Measurements from ENCODE around the gene IL1RN. TPM values are rescaled to one million over a fixed set of nuclear protein-coding genes. Genes with fewer than 3 reads are reported as not detected.

Gene IL1RN
- total RNA-seq, 1 donor from 2014 or later: not detected

DNA sequence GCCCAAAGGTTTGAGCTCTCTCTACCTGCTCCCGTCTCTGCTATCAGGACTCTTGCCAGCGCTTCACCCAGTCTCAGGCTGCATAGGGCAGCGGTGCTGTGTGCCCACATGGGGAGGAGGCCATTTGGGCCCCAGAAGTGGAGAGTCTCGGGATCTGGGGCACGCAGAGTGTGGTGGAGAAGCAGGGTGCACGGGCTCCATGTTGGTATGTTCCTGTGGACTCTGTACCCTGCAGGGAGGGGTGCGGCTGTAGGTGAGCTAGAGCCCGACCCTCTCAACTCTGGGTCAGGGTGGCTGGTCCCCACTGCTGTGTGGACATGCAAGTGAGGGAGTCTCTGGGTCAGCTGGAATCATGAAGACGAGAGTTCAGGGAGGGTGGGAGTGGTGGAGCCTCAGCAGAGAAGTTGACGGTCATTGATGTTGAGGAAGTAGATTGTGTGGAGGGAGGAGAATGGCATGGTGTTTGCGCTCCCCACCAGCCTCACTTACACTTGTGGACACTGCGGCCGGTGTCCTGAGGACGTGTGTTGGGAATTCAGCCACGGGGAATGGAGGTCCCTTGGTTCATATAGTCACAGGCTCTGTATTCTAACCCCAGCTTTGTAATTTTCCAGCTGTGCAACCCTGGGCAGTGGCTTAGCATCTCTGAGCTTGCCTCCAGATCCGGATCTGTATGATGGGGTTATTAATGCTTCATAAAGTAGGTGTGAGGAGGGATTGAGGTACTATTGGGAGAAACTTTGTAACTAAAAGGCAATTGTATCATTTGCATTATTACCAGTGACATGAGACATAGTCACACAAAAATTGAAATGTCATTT lies 45.5 kb downstream of the IL1RN start:
- peaks cover 8% of the 10 kb centered on the region for H3K4me1 Mint-ChIP-seq (ENCODE audit: unreplicated experiment)
- DNase-seq (ENCODE audit: low spot score): no peak
- no peaks in the 10 kb centered on the region for H3K9me3 Mint-ChIP-seq (ENCODE audit: unreplicated experiment)
- H3K27me3 Mint-ChIP-seq (ENCODE audit: unreplicated experiment): peaks cover 5% of the 10 kb centered on the region
- H3K36me3 Mint-ChIP-seq (ENCODE audit: low read depth, unreplicated experiment): peaks cover 3% of the 10 kb centered on the region
- TF ChIP-seq, protein P1, sequence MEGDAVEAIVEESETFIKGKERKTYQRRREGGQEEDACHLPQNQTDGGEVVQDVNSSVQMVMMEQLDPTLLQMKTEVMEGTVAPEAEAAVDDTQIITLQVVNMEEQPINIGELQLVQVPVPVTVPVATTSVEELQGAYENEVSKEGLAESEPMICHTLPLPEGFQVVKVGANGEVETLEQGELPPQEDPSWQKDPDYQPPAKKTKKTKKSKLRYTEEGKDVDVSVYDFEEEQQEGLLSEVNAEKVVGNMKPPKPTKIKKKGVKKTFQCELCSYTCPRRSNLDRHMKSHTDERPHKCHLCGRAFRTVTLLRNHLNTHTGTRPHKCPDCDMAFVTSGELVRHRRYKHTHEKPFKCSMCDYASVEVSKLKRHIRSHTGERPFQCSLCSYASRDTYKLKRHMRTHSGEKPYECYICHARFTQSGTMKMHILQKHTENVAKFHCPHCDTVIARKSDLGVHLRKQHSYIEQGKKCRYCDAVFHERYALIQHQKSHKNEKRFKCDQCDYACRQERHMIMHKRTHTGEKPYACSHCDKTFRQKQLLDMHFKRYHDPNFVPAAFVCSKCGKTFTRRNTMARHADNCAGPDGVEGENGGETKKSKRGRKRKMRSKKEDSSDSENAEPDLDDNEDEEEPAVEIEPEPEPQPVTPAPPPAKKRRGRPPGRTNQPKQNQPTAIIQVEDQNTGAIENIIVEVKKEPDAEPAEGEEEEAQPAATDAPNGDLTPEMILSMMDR (IDR thresholded peaks at IDR 0.05; ENCODE audit: unreplicated experiment): no peak
- no peak overlapping the region for H3K27ac Mint-ChIP-seq (ENCODE audit: unreplicated experiment)
- H3K4me3 Mint-ChIP-seq (ENCODE audit: unreplicated experiment): no peak overlapping the region

DNA sequence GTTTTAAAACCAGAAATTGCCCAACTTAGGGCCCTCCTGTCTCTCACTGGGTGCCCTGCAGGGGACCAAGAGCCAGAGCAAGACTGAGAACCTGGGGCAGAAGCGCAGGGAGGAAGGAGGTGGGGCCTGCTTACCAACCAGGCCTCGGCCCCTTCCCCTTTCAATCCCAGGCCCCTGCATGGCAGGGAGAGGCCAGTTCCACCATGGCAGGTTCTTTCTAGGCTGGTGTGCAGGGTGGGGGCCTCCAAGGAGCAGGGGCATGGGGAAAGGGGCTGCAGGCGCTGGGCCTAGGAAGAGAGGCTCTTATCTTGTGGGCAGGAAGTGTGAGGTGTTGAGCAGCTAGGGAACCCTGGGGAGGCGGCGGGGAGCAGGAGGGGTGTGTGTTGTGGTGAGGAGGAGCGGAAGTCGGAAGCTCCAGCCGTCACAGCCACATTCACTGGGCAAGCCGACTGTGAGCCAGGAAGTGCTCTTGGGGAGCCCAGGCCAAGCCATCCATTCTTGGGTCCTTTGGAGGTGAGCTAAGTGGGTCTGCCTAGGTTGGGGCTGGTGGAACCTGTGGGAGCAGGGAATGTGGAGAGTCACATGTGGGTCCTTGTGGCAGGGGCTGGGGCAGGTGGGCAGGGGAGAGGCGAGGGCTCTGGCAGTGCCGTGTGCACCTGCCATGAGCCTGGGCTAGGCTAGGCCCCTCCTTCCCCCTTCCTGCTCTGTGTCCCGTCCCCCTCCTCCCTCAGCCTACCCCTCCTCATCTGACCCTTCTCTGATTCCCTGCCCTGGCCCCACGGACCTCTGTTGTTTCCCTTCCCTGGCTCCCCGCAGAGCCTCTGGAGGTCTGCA lies 46.4 kb downstream of the IL1RN start, which contains the start of gene PSD4:
Gene PSD4, plus strand, starts transcription at position 430 of the 834 bp plus-strand sequence. CDS start 8,486 bp downstream, outside the sequence.
- no peak within 1 kb of the TSS for H3K27ac Mint-ChIP-seq (ENCODE audit: unreplicated experiment)
- H3K4me1 Mint-ChIP-seq (ENCODE audit: unreplicated experiment): peaks cover 8% of the 10 kb centered on the region
- TF ChIP-seq, protein P1 (IDR thresholded peaks at IDR 0.05; ENCODE audit: unreplicated experiment): no peak
- no peak for DNase-seq (ENCODE audit: low spot score)
- H3K9me3 Mint-ChIP-seq (ENCODE audit: unreplicated experiment): no peaks in the 10 kb centered on the region
- peaks cover 3% of the 10 kb centered on the region for H3K36me3 Mint-ChIP-seq (ENCODE audit: low read depth, unreplicated experiment)
- H3K4me3 Mint-ChIP-seq (ENCODE audit: unreplicated experiment): no peak within 1 kb of the TSS
- H3K27me3 Mint-ChIP-seq (ENCODE audit: unreplicated experiment): peaks cover 5% of the 10 kb centered on the region

DNA sequence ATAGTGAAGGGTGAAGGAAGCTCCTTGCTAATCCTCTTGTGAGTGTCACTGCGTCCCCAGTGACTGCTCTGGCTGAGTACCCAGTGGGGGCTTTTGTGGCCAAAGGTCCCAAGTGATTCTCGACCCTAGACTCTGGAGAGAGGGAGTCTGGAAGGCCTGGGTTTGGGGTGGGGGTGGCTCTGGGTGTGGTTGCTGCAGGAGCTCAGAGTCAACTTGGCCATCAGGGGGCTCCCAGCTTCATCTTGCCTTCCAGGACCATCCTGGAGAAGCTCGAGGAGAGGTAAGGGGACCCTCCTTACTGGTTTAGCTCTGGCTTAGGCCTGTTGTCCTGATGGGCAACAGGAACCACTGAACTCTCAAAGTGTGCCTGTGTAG lies 47.0 kb downstream of the IL1RN start:
- Mint-ChIP-seq H3K9me3 (ENCODE audit: unreplicated experiment) (no peaks in the 10 kb centered on the region), H3K36me3 (ENCODE audit: low read depth, unreplicated experiment) (no peaks in the 10 kb centered on the region), H3K4me3 (ENCODE audit: unreplicated experiment) (no peak overlapping the region), H3K27me3 (ENCODE audit: unreplicated experiment) (peaks cover 6% of the 10 kb centered on the region), H3K27ac (ENCODE audit: unreplicated experiment) (no peak overlapping the region), H3K4me1 (ENCODE audit: unreplicated experiment) (peaks cover 6% of the 10 kb centered on the region)
- DNase-seq (ENCODE audit: low spot score): no peak
- TF ChIP-seq, protein P1 (IDR thresholded peaks at IDR 0.05; ENCODE audit: unreplicated experiment): no peak

DNA sequence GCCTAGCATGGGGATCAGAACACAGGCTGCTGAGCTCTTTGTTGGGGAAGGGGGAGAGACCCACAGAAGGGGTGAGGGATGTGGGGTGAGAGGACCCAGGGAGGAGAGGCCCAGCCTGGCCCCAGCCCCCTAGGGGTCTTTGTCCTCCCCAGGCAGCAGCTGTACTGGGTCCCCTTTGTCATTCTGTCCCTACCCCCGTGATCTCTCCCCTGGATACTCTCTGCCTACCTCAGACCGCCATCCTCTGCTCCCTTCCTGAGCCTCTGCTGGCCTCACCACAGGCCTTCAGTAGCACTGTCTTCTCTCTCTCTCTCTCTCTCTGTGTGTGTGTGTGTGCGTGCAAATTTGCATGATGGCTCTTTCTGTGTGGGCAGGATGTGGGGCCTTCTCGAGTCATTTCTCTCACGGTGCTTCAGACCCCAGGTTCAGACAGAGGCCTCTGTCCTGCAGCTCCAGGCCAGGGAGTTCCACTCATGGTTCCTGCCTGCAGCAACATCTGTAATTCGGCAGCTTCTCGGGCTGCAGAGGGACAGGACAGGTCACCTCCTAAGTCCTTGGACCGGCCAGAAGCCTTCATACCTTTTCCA lies 47.7 kb downstream of the IL1RN start:
- H3K4me1 Mint-ChIP-seq (ENCODE audit: unreplicated experiment): peaks cover 6% of the 10 kb centered on the region
- H3K4me3 Mint-ChIP-seq (ENCODE audit: unreplicated experiment): no peak overlapping the region
- H3K9me3 Mint-ChIP-seq (ENCODE audit: unreplicated experiment): no peaks in the 10 kb centered on the region
- TF ChIP-seq, protein P1 (IDR thresholded peaks at IDR 0.05; ENCODE audit: unreplicated experiment): no peak
- no peak for DNase-seq (ENCODE audit: low spot score)
- peaks cover 11% of the 10 kb centered on the region for H3K27me3 Mint-ChIP-seq (ENCODE audit: unreplicated experiment)
- H3K36me3 Mint-ChIP-seq (ENCODE audit: low read depth, unreplicated experiment): no peaks in the 10 kb centered on the region
- no peak overlapping the region for H3K27ac Mint-ChIP-seq (ENCODE audit: unreplicated experiment)

Measured in endothelial cell (in vitro differentiated cells).